ENCODE measurements around the gene SNCB. TPM values are rescaled to one million over a fixed set of nuclear protein-coding genes. Genes with fewer than 3 reads are reported as not detected.

The SNCB gene
- total RNA-seq, 2 experiments from 2014 or later: not detected

DNA sequence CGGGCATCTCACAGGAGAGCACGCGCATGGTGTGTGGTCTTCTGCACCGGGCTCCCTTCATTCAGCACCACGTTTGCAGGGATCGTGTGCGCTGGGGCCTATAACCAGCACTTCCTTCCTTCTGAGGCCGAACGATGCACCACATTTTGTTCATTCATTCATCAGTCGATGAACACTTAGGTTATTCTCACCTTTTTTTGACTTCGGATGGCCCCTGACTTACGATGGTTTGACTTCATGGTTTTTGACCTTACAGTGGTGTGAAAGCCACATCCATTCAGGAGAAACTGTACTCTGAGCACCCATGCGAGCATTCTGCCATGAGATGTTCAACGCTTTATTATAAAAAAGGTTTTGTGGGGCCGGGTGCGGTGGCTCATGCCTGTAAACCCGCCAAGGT lies 44.5 kb upstream of the SNCB start:
- peaks cover 0 to 8% of the 10 kb centered on the region in 2 experiments for H3K9me3 ChIP-seq (ENCODE audit: control insufficient read depth in 1 of 2, insufficient read depth in 1 of 2, low read length in 2 of 2)
- H3K36me3 Mint-ChIP-seq (ENCODE audit: low read depth): no peaks in the 10 kb centered on the region
- CTCF ChIA-PET: no interaction called here
- TF ChIP-seq, protein P1, sequence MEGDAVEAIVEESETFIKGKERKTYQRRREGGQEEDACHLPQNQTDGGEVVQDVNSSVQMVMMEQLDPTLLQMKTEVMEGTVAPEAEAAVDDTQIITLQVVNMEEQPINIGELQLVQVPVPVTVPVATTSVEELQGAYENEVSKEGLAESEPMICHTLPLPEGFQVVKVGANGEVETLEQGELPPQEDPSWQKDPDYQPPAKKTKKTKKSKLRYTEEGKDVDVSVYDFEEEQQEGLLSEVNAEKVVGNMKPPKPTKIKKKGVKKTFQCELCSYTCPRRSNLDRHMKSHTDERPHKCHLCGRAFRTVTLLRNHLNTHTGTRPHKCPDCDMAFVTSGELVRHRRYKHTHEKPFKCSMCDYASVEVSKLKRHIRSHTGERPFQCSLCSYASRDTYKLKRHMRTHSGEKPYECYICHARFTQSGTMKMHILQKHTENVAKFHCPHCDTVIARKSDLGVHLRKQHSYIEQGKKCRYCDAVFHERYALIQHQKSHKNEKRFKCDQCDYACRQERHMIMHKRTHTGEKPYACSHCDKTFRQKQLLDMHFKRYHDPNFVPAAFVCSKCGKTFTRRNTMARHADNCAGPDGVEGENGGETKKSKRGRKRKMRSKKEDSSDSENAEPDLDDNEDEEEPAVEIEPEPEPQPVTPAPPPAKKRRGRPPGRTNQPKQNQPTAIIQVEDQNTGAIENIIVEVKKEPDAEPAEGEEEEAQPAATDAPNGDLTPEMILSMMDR (IDR thresholded peaks at IDR 0.05): no peak
- no peaks in the 10 kb centered on the region for H3K9me3 Mint-ChIP-seq
- peaks cover 22 to 25% of the 10 kb centered on the region in 2 experiments for H3K27me3 ChIP-seq (ENCODE audit: control insufficient read depth in 1 of 2, insufficient read depth in 2 of 2, low read length in 2 of 2)
- POLR2A ChIA-PET: no interaction called here
- no peak overlapping the region for H3K27ac ChIP-seq (ENCODE audit: low read depth in 1 of 2, low read length in 2 of 2)
- no peaks in the 10 kb centered on the region for H3K4me1 Mint-ChIP-seq (ENCODE audit: low read depth)
- no peak for DNase-seq
- H3K4me3 Mint-ChIP-seq: no peak overlapping the region
- no peak for ATAC-seq (ENCODE audit: poor library complexity)
- no peak overlapping the region for H3K27ac Mint-ChIP-seq
- H3K4me1 ChIP-seq (ENCODE audit: insufficient read depth, low read length): peaks cover 2% of the 10 kb centered on the region
- H3K4me3 ChIP-seq (ENCODE audit: low read length): no peak overlapping the region
- intact Hi-C loops (cut with DNase I, micrococcal nuclease): no loop called here
- H3K27me3 Mint-ChIP-seq: peaks cover 65% of the 10 kb centered on the region
- H3K36me3 ChIP-seq (ENCODE audit: insufficient read depth, low read length): no peaks in the 10 kb centered on the region

DNA sequence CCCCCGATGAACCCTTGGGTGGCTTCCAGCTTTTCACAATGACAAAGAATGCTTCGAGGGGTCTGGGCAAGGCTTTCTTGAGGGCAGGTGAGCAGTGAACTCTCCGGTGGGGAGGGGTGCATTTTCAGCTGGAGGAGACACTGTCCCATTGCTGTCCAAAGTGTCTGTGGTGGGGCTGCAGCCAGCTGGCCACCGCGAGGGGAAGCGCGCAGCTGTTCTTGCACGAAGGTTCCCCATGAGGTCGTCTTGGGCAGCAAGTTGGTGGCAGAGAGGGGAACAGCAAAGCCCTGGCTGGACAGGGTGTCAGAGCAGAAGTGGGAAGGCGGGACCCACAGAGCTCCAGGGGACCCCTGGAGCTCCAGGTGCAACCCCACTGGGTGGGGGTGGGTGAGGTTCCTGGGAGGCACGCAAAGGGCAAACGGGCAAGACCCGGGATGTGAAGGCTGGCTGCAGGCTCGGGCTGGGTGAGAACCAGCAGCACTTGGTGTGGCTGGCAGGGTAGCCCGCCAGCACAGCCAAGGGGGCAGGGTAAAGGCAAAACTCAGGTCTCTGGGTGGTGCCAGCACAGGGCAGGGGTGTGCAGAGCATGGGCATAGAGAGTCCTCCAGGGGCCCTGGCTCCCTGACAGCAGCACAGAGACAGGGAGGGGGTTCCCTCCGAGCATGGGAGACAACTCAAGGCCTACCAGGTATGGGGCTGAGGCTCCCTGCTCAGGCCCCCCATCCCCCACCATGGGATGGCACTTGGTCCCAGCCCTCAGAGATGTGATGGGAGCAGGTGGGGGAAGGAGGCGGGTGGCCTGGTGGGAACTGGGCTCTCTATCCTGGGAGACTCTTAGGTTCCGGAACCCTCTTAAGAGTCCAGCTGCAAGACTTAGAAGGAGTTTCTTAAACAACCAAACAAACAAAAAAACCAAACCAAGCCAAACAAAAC lies 43.6 kb upstream of the SNCB start:
- no peaks in the 10 kb centered on the region for H3K36me3 Mint-ChIP-seq (ENCODE audit: low read depth)
- H3K4me1 ChIP-seq (ENCODE audit: insufficient read depth, low read length): no peaks in the 10 kb centered on the region
- peaks cover 64% of the 10 kb centered on the region for H3K27me3 Mint-ChIP-seq
- H3K9me3 ChIP-seq (ENCODE audit: control insufficient read depth in 1 of 2, insufficient read depth in 1 of 2, low read length in 2 of 2): peaks cover 0 to 6% of the 10 kb centered on the region in 2 experiments
- no peaks in the 10 kb centered on the region for H3K4me1 Mint-ChIP-seq (ENCODE audit: low read depth)
- H3K27me3 ChIP-seq (ENCODE audit: control insufficient read depth in 1 of 2, insufficient read depth in 2 of 2, low read length in 2 of 2): peaks cover 14 to 16% of the 10 kb centered on the region in 2 experiments
- no peak overlapping the region for H3K27ac Mint-ChIP-seq
- POLR2A ChIA-PET: no interaction called here
- no peak for DNase-seq
- H3K27ac ChIP-seq (ENCODE audit: low read depth in 1 of 2, low read length in 2 of 2): no peak overlapping the region
- no peak overlapping the region for H3K4me3 ChIP-seq (ENCODE audit: low read length)
- H3K9me3 Mint-ChIP-seq: no peaks in the 10 kb centered on the region
- CTCF ChIA-PET: no interaction called here
- TF ChIP-seq, protein P1 (IDR thresholded peaks at IDR 0.05): no peak
- intact Hi-C loops (cut with DNase I, micrococcal nuclease): no loop called here
- no peak for ATAC-seq (ENCODE audit: poor library complexity)
- H3K36me3 ChIP-seq (ENCODE audit: insufficient read depth, low read length): no peaks in the 10 kb centered on the region
- no peak overlapping the region for H3K4me3 Mint-ChIP-seq

- Histone ChIP-seq H3K27ac (ENCODE audit: low read depth in 1 of 2, low read length in 2 of 2) (no peak overlapping the region), H3K9me3 (ENCODE audit: control insufficient read depth in 1 of 2, insufficient read depth in 1 of 2, low read length in 2 of 2) (peaks cover 0 to 10% of the 10 kb centered on the region in 2 experiments), H3K36me3 (ENCODE audit: insufficient read depth, low read length) (no peaks in the 10 kb centered on the region), H3K4me3 (ENCODE audit: low read length) (no peak overlapping the region), H3K4me1 (ENCODE audit: insufficient read depth, low read length) (no peaks in the 10 kb centered on the region), H3K27me3 (ENCODE audit: control insufficient read depth in 1 of 2, insufficient read depth in 2 of 2, low read length in 2 of 2) (peaks cover 6 to 11% of the 10 kb centered on the region in 2 experiments)
- Mint-ChIP-seq H3K27me3 (peaks cover 57% of the 10 kb centered on the region), H3K36me3 (ENCODE audit: low read depth) (no peaks in the 10 kb centered on the region), H3K4me1 (ENCODE audit: low read depth) (no peaks in the 10 kb centered on the region), H3K4me3 (no peak overlapping the region), H3K9me3 (no peaks in the 10 kb centered on the region), H3K27ac (no peak overlapping the region)
- POLR2A ChIA-PET: no interaction called here
- intact Hi-C loops (cut with DNase I, micrococcal nuclease): no loop called here
- DNase-seq (no peak), ATAC-seq (ENCODE audit: poor library complexity) (no peak)
- TF ChIP-seq, protein P1 (IDR thresholded peaks at IDR 0.05): no peak
- CTCF ChIA-PET: no interaction called here
Observed at GRCh38 chr5:176671890-176672747, 41.8 kb upstream of the SNCB start.

All from CD4-positive, alpha-beta T cell (primary cell).